Endometrial microvascular endothelial cells (primary cell): ENCODE data around the gene SMIM3. TPM values are rescaled to one million over a fixed set of nuclear protein-coding genes. Genes with fewer than 3 reads are reported as not detected.

Experiments used
- total RNA-seq: library from RNA; depleted of rRNA; stranded (reverse); fragments of >200 nt; gene quantifications from one replicate; pipeline ENCODE4 v1.2.3, GENCODE V29; 2015; ENCODE audit errors: inconsistent ontology term

SMIM3 gene
- total RNA-seq, 1 donor from 2014 or later, result 12.8 TPM

Other genes starting within 250 kb of the SMIM3 start
- 34.8 TPM for gene SYNPO, start 138.1 kb upstream of the SMIM3 start, total RNA-seq
- gene MYOZ3, start 117.5 kb upstream of the SMIM3 start, total RNA-seq, result 0.09 TPM
- gene RBM22, start 77.7 kb upstream of the SMIM3 start, total RNA-seq, result 35.1 TPM
- 56.0 TPM for gene DCTN4, start 19.7 kb upstream of the SMIM3 start, total RNA-seq
- gene IRGM, start 67.8 kb downstream of the SMIM3 start, total RNA-seq, result not detected
- 3.2 TPM for gene ZNF300, start 126.2 kb downstream of the SMIM3 start, total RNA-seq
- 34.0 TPM for gene GPX3, start 241.8 kb downstream of the SMIM3 start, total RNA-seq